ENCODE results near the gene UMOD.

GRCh38 chr16:20382202-20382948 lies 29.9 kb upstream of the UMOD start:
- TF ChIP-seq CTCF (IDR thresholded peaks at IDR 0.05; ENCODE audit: low read depth, low read length): no peak
- no peak for TF ChIP-seq EZH2phosphoT487 (IDR thresholded peaks at IDR 0.05; ENCODE audit: low read depth)
